ENCODE data around the gene ZBTB7C.

DNA sequence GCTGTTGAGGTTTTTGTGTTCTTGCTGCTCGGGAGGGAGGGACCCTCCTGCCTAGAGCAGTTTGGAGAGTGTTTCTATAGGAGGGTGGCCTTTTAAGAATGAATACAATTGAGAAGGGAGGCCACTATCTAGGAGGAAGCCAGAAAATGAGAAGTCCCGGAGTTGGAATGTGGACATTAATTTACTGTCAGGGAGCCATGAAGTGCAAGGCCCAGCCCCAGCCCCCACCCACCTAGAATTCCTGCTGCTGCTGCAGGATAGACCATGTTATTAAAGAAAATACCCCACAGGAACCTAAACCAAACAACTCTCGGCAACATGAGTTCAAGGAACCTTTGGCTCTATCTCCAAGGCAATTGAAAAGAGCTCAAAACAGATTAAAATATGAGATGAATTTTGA, 46.0 kb downstream of the ZBTB7C start:
- TF ChIP-seq EP300 (IDR thresholded peaks at IDR 0.05), result no peak
- TF ChIP-seq PHF8 (IDR thresholded peaks at IDR 0.05; ENCODE audit: borderline replicate concordance, low read depth), result no peak

Data from A549 (cell line).